Uterus (tissue), 2 donors: ENCODE measurements around the gene CTNNBIP1.

Source experiments
- CTCF ChIP-seq, 4 experiments: fragments of 200-600 bp in 2 of 4; fragments of 450-650 bp in 2 of 4; sonication (generic) in 2 of 4; IDR thresholded peaks; one replicate each; pipeline ENCODE4 v1.5.1; 2016 to 2019; ENCODE audit warnings: antibody characterized with exemption in 4 of 4, mild to moderate bottlenecking in 2 of 4, moderate library complexity in 1 of 4
- POLR2A ChIP-seq, 2 donors: fragments of 450-650 bp; IDR thresholded peaks; one replicate each; pipeline ENCODE4 v1.6.1; 2016; ENCODE audit warnings: antibody characterized with exemption in 2 of 2, mild to moderate bottlenecking in 1 of 2, moderate library complexity in 1 of 2

- TF ChIP-seq POLR2A (IDR thresholded peaks at IDR 0.05), result no peak
- TF ChIP-seq CTCF (IDR thresholded peaks at IDR 0.05), result no peak
Observed at GRCh38 chr1:9821710-9822109, 88.4 kb downstream of the CTNNBIP1 start.
